ENCODE results near the gene MICALL2. TPM values are rescaled to one million over a fixed set of nuclear protein-coding genes. Genes with fewer than 3 reads are reported as not detected.

MICALL2 gene
- total RNA-seq, 1 donor from 2014 or later: 9.4 TPM

DNA sequence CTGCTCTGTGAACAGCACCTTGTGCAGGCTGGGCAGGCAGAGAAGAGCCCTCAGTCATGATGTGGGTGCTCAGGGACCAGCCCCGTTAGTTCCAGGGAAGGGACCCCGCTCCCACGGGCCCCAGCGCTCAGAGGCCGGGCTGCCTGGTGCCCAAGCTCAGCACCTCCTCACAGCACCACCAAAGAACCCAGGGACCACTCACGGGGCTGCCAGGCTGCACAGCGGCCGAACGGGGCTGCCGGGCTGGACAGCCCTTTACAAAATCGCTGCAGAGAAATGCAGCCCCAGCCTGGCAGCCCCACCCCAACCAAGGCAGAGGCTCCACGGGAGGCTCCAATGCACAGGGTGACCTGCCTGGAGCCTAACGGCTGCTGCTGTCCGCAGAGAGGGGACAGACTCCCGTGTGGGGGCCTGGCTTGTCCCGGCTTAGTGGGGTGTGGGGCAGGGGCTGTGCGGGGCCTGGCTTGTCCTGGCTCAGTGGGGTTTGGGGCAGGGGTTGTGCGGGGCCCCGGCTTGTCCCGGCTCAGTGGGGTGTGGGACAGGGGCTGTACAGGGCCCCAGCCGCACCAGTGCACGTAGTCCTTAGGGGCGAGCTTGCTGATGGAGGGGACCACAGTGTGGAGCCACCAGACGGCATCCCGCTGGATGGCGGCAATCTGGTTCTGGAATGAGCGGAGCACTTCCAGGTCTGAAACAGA lies 35.7 kb upstream of the MICALL2 start:
- DNase-seq (no peak), ATAC-seq (no peak)
- intact Hi-C loops (cut with micrococcal nuclease): no loop called here

DNA sequence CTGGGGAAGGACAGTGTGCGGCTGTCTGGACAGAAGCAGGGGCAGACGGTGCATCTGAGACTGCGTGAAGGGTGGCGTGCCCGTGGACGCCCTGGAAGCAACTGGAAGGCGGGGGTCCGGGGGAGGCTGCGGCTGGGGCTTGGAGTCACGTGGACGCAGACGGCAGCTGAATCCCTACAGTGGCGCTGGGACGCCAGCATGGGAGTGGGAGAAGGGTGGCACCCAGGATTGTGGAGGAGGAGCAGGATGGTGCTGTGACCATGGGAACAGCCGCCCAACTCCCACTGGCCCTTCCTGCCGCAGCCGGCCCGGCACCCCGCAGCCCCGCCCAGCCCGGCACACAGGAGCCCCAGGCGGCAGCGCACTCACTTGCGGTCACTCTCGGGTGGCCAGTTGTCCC lies 35.2 kb upstream of the MICALL2 start:
- DNase-seq (no peak), ATAC-seq (no peak)
- intact Hi-C loops (cut with micrococcal nuclease): no loop called here

DNA sequence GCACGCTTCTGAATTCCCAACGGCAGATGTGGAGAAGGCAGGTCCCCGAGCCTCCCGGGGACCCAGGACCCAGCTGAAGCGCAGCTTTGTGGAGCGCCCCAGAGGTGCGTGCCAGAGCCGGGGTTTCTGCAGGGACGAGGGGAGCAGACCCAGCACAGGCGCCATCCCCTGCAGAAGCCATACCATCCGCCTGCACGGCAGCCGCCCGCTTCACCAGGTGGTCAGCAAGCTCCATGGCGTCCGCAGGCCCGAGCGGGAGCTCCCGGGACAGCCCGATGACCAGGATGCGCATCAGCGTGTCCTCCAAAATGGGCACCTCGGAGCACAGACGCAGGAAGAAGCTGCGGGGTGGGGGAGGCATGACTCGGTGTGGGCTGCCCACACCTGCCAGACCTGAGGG lies 34.3 kb upstream of the MICALL2 start:
- intact Hi-C loops (cut with micrococcal nuclease): no loop called here
- DNase-seq: no peak

DNA sequence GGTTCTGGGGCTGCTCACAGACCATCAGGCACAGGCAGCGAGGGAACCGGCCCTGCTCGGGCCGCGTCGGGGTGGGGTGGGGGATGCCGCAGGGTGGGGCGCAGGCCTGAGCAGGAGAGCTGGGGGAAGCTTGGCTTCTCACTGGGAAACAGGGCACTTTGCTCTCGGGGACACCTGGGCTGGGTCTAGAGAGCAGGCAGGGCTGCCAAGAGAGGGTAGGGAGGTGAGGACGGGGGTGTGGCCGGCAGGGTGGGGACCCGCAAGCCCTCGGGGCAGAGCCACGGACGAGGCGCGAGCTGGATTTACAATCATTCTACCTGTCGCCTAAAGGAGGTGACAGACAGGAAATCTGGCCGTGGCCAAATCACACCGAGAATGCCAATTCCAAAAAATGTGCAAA lies 33.9 kb upstream of the MICALL2 start:
- intact Hi-C loops (cut with micrococcal nuclease): no loop called here
- DNase-seq: no peak
- ATAC-seq: no peak

More for the DNA sequence above, 34.3 kb upstream of the MICALL2 start:
- ATAC-seq: no peak

DNA sequence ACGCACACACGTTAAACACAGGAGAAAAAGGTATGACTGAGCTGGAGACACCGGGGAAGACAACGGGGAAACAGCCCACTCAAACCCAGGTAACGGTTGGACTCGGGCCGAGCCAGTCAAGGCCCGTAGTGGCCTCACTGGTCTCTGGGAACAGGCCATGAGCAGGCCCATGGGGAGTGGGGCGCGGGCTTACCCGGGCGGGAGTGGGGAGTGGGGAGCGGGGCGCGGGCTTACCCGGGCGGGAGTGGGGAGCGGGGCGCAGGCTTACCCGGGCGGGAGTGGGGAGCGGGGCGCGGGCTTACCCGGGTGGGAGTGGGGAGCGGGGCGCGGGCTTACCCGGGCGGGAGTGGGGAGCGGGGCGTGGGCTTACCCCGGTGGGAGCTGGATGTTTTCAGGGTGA lies 33.4 kb upstream of the MICALL2 start:
- ATAC-seq (no peak), DNase-seq (no peak)
- intact Hi-C loops (cut with micrococcal nuclease): no loop called here

DNA sequence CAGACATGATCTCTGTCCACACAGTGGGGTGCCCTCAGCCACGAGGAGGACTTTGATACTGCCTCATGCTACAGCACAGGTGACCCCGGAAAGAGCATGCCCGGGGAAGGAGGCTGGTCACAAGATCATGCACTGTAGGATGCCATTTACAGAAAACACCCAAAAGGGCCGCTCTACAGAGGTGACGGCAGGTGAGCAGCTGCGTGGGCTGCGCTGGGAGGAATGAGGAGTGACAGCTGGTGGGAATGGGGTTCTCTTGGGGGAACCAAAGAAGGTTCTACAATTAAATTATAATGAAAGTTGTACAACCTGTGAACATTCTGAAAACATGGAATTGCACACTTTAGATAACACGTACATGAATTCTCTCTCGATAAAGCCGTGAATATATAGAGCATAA lies 33.0 kb upstream of the MICALL2 start:
- ATAC-seq: no peak
- DNase-seq: no peak
- intact Hi-C loops (cut with micrococcal nuclease): no loop called here

DNA sequence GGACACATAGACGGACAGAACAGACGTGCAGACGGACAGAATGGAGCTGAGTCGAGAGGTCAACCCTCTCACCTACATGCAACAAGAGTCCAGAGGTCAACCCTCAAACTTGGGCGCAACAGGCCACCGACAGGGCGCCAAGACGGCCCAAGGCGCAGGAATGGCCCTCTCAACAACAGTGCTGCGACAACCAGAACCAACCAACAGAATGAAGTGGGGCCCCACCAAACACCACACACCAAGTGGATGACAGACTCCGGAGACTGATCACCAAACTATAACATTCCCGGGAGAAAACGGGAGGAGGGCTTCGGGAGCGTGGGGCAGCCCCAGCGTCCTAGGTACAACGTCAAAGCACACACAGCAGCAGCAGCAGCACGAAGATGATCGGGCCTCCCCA lies 31.6 kb upstream of the MICALL2 start:
- ATAC-seq: no peak
- intact Hi-C loops (cut with micrococcal nuclease): no loop called here
- no peak for DNase-seq

DNA sequence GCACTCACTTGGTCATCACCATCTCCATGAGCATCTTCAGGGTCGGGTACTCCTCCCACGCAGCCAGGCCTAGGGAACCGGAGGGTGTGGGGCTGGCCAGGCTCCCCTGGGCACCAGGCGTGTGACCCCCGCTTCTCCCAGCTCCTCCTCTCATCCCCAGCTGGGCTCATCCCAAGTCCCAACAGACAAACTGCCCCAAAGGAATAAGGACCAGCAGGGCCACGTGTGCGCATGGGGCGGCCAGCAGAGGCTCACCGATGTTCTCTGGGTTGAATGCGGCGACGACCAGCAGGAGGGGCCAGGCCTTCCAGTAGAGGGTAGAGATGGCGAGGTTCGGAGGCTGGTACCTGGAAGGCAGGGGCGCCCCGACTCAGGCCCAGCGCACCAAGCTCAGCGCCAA lies 30.1 kb upstream of the MICALL2 start:
- intact Hi-C loops (cut with micrococcal nuclease): no loop called here
- ATAC-seq (no peak), DNase-seq (no peak)

DNA sequence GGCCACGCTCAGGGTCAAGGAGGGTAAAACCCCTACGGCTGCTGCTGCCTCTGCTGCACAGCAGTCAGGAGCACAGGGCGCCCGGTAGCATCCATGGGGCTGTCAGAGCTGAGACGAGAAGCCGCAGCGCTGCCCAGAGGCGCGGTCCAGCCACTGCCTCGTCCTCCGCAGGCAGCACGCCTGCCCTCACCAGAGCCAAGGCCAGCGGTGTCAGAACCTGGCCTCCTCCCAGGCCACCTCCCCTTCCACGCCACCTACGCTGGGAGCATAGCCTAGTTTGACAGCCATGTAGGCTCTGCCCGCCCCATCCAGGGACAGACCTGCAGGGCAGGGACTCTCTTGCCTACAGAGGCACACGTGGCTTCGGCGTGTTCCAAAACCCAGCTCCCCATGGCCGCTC lies 28.7 kb upstream of the MICALL2 start:
- intact Hi-C loops (cut with micrococcal nuclease): no loop called here
- no peak for ATAC-seq

DNA sequence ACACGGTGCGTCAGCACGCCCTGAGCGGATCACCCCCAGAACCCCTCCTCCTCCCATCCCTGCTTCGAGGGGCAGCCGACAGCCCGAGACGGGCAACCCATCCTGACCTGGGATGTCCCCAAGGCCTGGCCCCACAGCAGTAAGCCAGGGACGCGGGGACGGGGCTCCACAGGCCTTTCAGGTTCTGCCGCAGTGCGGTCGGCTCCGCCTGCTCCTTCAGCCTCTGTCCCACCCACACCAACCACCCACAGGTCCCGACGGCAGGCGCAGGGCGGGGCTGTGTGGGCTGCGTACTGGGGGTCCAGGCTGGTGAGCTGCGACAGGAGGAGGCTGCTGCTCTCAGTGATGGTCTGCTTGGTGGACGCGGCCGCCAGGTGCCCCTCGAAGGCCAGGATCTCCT lies 28.2 kb upstream of the MICALL2 start:
- intact Hi-C loops (cut with micrococcal nuclease): no loop called here
- ATAC-seq: no peak
- no peak for DNase-seq

More for the DNA sequence above, 28.7 kb upstream of the MICALL2 start:
- no peak for DNase-seq

DNA sequence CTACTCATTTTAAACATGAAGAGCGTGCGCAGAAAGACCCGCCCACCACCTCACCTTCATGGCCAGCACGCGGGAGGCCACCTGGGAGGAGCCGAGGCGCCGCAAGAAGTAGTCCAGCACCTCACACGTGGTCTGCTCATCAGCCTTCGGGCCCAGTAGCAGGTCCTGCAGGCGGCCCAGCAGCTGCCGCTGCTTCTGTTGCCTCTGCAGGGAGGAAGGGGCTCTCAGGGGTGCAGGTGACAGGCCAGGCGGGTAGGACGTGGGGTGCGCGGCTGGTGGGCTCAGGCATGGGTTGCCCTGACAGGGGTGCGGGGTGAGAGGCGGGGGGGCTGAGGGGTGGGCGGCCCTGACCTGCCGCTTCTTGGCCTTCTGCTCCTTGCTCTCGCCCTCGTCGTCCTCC lies 27.3 kb upstream of the MICALL2 start:
- intact Hi-C loops (cut with micrococcal nuclease): no loop called here
- ATAC-seq (no peak), DNase-seq (no peak)

DNA sequence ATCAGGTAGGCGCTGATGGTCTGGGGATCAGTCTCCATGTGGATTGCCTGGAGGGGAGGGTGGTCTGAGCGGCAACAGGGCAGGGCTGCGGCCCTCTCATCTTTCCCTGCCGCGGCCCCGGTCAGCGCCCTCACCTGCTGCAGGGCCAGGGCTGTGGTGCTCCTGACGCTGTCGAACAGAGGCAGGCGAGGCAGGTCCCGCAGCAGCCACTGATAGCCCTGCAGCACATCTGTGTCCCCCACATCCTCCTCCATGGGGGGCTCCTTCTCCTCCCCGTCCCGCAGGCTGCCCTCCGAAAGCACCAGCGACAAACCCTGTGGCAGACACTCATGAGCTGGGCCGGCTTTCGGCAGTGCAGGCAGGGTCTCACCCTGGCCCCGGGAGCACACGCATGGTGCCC lies 25.9 kb upstream of the MICALL2 start:
- intact Hi-C loops (cut with micrococcal nuclease): no loop called here
- no peak for ATAC-seq
- no peak for DNase-seq

DNA sequence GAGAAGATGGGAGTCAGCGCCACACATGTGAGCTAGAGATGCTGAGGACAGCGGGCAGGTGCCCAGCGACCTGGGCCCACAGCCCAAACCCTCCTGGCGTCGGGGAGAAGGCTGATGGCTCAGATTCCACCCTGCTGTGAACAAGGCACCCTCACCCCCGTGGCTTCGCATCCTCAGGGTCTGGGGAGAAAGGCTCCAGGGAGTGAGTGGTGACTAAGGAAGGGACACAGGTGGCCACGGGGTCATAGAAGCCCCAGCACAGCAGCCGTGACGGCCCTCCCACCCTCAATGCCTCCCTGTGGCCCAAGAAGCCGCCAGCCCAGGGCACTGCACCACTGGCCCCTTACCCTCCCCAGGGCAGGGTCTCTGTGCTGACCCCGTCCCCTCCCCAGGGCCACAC lies 25.3 kb upstream of the MICALL2 start:
- intact Hi-C loops (cut with micrococcal nuclease): no loop called here
- ATAC-seq: no peak
- DNase-seq: no peak

DNA sequence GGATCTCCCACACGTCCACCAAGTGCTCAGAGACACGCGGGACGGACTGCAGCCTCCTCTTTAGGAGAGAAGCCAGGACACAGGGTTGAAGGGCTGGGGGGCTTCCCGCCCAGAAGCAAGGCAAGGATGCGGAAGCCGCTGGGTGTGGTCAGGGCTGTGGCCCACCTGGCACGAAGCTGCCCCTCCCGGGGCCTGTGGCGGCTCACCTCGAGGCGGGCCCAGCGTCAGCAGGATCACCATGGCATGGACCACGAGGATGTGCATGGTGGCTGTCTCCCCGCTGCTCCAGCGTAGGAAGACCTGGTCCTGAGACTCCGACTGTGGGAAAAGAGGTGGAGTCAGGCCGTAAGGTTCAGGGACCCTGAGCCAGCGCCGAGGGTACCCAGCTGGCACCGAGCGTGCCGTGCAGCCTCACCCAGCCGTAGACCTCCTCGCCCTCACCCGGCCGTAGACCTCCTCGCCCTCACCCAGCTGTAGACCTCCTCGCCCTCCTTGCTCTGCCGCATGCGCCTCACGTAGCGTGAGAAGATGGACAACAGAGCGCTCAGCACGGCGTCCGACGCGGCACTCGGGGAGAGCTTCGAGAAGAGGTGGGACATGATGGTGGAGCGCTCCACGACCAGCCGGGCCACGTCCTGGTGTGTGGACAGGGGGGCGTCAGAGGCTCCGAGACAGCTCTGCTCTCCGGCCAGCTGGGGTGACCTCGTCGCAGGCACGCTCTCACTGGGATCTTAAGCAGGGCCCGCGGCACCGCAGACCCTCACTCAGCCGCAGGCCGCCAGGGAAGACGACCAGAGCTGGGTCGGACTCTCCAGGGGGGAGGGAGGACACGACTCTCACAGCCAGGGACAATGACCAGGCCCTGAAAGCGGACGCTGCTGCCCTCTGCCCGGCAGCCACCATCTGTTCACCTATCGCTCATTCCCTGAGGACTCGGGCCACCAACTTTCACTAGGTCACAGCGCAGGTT lies 24.6 kb upstream of the MICALL2 start:
- ATAC-seq (no peak), DNase-seq (no peak)
- intact Hi-C loops (cut with micrococcal nuclease): no loop called here

DNA sequence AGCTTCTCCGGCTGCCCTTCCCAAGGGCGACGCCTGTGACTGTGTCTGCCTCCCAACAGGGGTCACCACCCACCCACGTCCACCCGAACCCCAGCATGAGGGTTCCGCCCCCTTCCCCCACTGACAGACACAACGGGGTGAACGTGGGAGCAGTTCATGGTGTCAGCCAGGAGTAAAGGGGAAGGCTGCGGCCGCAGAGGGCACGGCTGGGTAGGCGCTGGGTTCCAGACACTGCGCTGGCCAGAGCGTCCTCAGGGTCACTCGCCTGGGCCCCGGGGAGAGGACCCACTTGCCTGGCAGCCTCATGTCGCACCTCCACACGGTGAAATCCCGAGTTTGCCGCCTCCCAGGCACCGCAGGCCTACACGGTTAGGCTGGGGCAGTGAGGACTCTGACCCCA lies 23.8 kb upstream of the MICALL2 start:
- ATAC-seq: no peak
- DNase-seq: no peak
- intact Hi-C loops (cut with micrococcal nuclease): no loop called here

DNA sequence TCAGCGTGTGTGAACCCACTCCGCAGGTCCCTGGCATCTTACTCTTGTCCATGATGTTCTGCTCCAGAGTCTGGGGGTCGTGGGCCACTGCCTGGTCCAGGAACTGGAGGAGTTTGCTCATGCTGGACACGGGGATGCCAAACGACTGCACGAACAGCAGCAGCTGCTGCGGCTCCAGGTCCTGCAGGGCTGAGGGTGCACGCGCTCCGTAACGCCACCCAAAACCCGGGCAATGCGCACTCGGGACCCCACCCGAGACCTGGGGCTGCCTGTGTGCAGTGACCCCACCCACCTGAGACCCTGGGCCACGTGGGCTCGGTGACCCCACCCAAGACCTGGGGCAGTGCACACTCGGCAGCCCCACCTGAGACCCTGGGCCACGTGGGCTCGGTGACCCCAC lies 22.0 kb upstream of the MICALL2 start:
- DNase-seq (no peak), ATAC-seq (no peak)
- intact Hi-C loops (cut with micrococcal nuclease): no loop called here

DNA sequence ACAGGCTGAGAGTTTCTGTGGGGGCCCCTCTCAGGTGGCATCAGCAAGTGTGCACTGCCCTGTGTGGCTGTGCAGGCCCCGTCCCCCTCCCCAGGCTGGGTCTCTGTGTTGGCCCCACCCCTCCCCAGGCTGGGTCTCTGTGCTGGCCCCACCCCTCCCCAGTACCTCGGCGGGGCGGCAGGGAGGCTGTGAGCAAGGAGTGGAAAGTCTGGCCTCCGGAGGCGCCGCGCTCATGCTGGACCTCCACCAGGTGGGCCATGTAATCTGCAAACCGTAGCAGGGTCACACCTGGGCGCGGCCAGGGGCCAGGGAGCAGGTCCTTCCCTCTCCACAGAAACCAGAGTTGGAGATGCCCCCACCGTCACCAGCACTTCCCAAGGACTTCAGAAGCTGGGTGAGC lies 21.4 kb upstream of the MICALL2 start:
- no peak for ATAC-seq
- DNase-seq: no peak

DNA sequence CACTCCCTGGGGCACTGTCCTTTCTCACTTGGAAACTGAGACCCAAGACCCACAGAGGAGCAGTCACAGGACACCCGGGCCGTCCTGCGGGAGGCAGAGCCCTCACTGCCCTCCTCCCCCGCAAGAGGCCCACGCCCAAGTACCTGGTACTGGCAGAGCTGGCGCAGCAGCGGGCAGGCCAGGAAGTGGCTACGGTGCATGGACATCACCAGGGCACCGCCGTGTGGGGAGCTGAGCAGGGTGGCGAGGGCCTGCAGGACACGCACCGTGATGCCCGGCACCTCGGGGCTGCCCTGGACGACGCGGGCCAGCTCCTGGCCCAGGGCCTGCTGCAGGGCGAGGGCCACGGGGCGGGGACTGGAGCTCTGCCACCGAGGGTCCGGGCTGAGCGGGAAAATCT lies 20.0 kb upstream of the MICALL2 start:
- DNase-seq (no peak), ATAC-seq (no peak)
- intact Hi-C loops (cut with micrococcal nuclease): no loop called here

More for the DNA sequence above, 21.4 kb upstream of the MICALL2 start:
- intact Hi-C loops (cut with micrococcal nuclease): no loop called here

DNA sequence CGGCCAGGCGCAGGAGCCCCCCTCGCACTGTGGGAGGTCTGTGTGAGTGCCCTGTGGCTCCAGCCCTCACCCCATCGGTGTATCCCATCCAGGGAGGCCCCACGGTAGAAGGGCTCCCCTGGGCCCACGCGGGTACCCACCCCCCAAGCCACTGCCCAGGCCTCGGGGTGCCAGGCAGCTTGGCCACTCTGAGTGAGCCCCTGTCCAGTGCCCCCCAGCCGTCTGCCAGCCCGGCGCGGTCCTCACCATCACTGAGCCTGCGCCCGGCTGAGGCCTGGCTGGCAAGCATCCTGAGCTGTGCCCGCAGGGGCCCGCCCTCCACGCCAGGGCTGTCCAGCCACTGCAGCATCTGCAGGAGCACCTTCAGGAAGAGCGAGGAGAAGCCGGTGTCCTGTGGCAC lies 19.2 kb upstream of the MICALL2 start:
- DNase-seq (no peak), ATAC-seq (no peak)
- intact Hi-C loops (cut with micrococcal nuclease): no loop called here

DNA sequence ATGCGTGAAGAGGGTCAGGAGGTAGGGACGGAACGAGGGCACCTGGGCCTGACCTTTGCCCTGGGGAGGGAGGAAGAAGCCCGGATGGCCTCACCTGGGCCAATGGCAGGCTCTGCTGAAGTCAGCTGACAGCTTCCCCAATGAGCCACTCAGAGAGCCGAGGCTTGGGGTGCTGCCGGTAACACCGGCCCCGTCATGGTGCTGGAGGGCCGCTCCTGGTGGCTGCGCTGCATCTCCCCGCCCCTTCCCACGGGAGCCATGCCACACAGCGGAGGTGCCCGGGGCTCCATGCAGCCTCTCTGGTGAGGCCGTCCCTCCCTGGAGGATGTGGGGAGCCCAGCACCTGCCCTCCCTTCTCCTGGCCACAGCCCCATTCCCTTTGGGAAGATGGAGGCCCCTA lies 17.6 kb upstream of the MICALL2 start:
- no peak for DNase-seq
- ATAC-seq: no peak
- intact Hi-C loops (cut with micrococcal nuclease): no loop called here

DNA sequence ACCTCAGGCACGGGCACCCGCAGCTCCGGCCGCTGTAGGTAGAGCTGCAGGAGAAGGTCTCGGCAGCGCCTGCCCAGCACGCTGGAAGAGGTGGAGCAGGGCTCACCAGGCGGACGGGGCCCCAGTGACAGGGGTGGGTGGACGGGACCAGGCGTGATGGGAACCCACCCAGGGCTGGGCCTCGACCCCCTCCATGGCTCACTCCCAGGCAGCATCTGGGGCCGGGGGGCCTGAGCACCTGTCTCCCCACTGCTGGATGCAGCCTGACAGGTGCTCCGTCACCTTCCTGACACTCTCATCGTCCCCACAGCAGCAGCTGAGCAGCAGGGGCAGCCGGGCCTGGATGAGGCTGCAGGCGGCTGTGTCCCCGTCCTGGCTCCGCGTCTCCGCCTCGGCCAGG lies 16.7 kb upstream of the MICALL2 start:
- no peak for ATAC-seq
- DNase-seq: no peak
- intact Hi-C loops (cut with micrococcal nuclease): no loop called here

Data from left ventricle myocardium superior (tissue), 1 donor.